Stimulated activated CD8-positive, alpha-beta memory T cell treated with anti-CD3 and anti-CD28 coated beads, Interleukin-2, amount 100 ng/mL, for 1 hour (primary cell): Measurements from ENCODE around the gene MRAP2.

Experiments used
- DNase-seq, 2 donors: peaks; one replicate each; pipeline ENCODE4 v3.0.0-alpha.2; 2020; ENCODE audit warnings: low read depth in 2 of 2

Gene MRAP2

GRCh38 chr6:84033523-84034451, at the start of gene MRAP2:
Gene MRAP2 (plus strand): TSS chr6:84033772. CDS start chr6:84055319, 21,547 bp downstream.
- DNase-seq, result no peak

- DNase-seq, result no peak
These were observed 49.2 kb upstream of the MRAP2 start for GRCh38 chr6:83984411-83984810.

GRCh38 chr6:83985308-83985713, 48.3 kb upstream of the MRAP2 start:
- DNase-seq, result no peak

GRCh38 chr6:83985715-83986114, 47.9 kb upstream of the MRAP2 start:
- DNase-seq, result no peak

- no peak for DNase-seq
These were observed 35.5 kb upstream of the MRAP2 start for GRCh38 chr6:83998021-83998584.

GRCh38 chr6:84001119-84001518, 32.5 kb upstream of the MRAP2 start:
- no peak for DNase-seq

- DNase-seq, result no peak
These were observed 31.3 kb upstream of the MRAP2 start for GRCh38 chr6:84002226-84002625.

GRCh38 chr6:84003131-84003530, 30.4 kb upstream of the MRAP2 start:
- no peak for DNase-seq

GRCh38 chr6:84003654-84004053, 29.9 kb upstream of the MRAP2 start:
- DNase-seq, result no peak

- DNase-seq, result no peak
These were observed 25.7 kb upstream of the MRAP2 start for GRCh38 chr6:84007871-84008270.

GRCh38 chr6:84013354-84013753, 20.2 kb upstream of the MRAP2 start:
- no peak for DNase-seq

- DNase-seq, result no peak
These were observed 19.6 kb upstream of the MRAP2 start for GRCh38 chr6:84013931-84014330.

GRCh38 chr6:84016029-84016428, 17.5 kb upstream of the MRAP2 start:
- no peak for DNase-seq

GRCh38 chr6:84017709-84018452, 15.7 kb upstream of the MRAP2 start:
- DNase-seq, result no peak

- DNase-seq, result no peak
These were observed 15.0 kb upstream of the MRAP2 start for GRCh38 chr6:84018453-84019061.

- no peak for DNase-seq
These were observed 14.3 kb upstream of the MRAP2 start for GRCh38 chr6:84019141-84019841.

GRCh38 chr6:84019842-84020211, 13.7 kb upstream of the MRAP2 start:
- DNase-seq, result no peak

GRCh38 chr6:84021625-84022024, 11.9 kb upstream of the MRAP2 start:
- no peak for DNase-seq

- DNase-seq, result no peak
These were observed 6.8 kb upstream of the MRAP2 start for GRCh38 chr6:84026721-84027164.

GRCh38 chr6:84027340-84028181, 6.0 kb upstream of the MRAP2 start:
- no peak for DNase-seq

- no peak for DNase-seq
These were observed 5.2 kb upstream of the MRAP2 start for GRCh38 chr6:84028350-84028749.
